ENCODE measurements around the gene RLF.

Gene RLF, protein sequence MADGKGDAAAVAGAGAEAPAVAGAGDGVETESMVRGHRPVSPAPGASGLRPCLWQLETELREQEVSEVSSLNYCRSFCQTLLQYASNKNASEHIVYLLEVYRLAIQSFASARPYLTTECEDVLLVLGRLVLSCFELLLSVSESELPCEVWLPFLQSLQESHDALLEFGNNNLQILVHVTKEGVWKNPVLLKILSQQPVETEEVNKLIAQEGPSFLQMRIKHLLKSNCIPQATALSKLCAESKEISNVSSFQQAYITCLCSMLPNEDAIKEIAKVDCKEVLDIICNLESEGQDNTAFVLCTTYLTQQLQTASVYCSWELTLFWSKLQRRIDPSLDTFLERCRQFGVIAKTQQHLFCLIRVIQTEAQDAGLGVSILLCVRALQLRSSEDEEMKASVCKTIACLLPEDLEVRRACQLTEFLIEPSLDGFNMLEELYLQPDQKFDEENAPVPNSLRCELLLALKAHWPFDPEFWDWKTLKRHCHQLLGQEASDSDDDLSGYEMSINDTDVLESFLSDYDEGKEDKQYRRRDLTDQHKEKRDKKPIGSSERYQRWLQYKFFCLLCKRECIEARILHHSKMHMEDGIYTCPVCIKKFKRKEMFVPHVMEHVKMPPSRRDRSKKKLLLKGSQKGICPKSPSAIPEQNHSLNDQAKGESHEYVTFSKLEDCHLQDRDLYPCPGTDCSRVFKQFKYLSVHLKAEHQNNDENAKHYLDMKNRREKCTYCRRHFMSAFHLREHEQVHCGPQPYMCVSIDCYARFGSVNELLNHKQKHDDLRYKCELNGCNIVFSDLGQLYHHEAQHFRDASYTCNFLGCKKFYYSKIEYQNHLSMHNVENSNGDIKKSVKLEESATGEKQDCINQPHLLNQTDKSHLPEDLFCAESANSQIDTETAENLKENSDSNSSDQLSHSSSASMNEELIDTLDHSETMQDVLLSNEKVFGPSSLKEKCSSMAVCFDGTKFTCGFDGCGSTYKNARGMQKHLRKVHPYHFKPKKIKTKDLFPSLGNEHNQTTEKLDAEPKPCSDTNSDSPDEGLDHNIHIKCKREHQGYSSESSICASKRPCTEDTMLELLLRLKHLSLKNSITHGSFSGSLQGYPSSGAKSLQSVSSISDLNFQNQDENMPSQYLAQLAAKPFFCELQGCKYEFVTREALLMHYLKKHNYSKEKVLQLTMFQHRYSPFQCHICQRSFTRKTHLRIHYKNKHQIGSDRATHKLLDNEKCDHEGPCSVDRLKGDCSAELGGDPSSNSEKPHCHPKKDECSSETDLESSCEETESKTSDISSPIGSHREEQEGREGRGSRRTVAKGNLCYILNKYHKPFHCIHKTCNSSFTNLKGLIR (N-terminal part only)

DNA sequence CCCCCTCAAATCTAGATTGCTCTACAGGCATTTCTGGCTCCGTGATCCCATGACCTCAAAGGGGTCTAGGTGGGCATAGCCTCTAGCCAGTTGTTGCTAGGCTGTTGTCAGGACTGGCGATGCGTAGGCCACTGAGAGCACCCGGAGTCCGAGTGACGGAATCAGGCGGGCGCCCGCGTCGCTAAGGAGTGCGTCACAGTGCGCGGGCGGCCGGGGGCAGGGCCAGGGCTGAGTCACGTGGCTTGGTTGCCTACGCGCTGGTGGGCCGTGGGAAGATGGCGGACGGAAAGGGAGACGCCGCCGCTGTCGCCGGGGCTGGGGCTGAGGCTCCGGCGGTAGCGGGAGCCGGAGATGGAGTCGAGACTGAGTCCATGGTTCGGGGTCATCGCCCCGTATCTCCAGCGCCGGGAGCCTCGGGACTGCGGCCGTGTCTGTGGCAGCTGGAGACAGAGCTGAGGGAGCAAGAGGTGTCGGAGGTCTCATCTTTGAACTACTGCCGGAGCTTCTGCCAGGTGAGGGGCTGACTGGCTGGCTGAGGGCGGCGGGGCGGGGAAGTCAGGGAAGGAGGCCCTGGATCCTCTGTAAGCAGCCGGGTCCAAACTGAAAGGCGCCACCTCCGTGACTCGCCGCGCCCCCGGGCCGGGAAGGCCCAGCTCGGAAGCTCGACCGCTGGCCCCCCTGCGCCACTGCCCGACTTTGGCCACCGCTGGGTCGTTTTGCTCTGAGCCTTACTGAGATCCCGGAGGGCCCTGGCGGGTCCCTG, at the start of gene RLF:
Gene RLF, plus strand, starts transcription at position 263 of the 763 bp plus-strand sequence. Its CDS starts 13 bp downstream, at position 276.
- peak; percentile 95 for DNase-seq

DNA sequence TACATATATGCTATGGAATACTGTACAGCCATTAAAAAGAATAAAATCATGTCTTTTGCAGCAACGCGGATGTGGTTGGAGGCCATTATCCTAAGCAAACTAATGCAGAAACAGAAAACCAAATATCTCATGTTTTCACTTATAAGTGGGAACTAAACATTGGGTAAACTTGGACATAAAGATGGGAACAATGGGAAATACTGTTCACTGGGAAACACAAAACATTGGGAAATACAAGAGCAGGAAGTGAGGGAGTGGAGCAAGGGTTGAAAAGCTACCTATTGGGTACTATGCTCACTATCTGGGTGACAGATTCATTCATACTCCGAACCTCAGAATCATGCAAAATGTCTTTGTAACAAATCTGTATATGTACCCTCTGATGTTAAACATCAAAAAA, 46.8 kb upstream of the RLF start:
- DNase-seq = no peak

DNA sequence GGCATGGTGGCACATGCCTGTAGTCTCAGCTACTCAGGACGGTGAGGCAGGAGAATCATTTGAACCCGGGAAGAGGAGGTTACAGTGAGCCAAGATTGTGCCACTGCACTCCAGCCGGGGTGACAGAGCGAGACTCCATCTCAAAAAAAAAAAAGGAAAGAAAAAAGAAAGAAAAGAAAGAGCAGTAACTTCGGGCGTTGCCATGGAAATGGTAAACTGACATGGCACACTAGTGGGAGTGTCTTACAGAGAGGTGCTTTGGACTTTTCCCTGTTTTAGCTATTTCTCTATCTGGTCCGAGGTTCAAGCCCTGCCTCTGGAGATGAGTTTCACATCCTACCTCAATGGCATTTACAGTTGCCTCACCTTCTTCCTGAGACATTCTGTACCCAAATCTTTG, 41.1 kb upstream of the RLF start:
- no peak for DNase-seq

DNA sequence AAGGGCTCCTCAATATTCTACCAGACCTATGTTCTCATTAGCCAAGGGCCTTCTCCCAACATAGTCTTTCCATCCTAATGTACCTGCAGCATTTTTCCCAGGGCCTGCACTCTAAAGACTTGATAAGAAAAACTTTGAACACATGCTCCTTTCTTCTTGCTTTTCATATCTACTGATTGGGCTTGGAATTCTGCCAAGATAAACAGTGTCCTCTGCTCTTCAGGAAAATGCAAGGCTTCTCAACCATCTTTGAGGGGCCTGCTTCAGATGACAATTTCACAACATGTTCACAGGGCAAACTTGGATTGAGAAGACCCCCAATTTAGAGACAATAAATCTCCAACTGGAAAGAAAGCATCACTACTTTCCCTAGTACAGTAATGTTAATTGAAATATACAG, 38.3 kb upstream of the RLF start:
- DNase-seq = no peak

DNA sequence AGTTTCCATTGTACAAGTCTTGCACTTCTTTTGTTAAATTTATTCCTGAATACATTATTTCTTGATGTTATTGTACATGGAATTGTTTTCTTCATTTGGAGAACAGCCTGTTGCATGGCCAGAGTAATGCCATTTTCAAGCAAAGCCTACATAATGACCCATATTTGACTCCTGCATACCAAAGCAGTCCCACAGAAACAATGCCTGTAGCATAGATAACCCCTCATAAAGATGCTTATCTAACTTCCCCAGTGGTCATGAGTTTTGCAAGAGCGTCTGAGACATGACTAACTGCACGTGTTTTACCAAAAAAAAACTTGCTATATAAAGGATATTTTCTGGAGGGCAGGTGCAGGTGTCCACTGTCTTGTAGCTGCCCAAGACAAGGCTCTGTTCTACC, 30.3 kb upstream of the RLF start:
- no peak for DNase-seq

DNA sequence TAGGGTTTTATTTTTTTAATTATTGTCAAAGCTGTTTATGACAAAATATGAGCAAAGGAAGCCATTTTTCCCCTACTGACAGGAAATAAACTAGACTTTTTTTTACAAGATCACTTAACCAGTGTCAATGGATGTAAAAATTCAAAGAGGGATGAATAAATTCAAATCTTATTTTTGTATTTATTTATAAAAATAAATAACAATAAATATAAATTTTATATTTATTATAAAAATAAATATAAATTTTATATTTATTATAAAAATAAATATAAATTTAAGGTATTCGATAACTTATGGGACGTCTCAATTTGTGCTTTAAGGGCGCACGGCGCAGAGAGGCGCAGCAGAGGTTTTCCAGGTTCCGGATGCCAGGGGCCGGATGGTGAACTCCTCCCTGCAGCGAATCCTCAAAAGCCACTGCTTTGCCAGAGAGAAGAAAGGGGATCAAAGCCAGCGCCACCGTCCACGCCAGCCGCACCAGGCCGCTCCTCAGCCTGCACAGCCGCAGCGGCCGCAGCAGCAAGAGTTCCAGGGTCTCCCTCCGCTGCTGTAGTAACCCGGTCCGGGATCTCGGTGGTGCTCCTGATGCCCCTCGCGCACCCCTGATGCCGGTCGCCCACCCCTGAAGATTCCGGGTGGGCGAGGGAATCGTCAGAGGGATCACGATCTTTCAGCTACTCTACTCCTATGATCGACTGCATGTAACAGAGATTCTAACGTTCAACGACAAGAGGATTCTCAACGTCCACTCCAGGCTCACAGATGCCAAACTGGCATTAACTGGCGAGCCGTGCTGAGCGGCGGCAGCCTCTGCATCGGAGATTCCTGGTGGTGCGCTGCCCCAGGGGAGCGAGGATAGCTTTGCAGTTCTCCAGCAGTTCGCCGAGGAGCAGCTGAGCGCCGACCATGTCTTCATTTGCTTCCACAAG, 28.5 kb upstream of the RLF start:
- DNase-seq = no peak

DNA sequence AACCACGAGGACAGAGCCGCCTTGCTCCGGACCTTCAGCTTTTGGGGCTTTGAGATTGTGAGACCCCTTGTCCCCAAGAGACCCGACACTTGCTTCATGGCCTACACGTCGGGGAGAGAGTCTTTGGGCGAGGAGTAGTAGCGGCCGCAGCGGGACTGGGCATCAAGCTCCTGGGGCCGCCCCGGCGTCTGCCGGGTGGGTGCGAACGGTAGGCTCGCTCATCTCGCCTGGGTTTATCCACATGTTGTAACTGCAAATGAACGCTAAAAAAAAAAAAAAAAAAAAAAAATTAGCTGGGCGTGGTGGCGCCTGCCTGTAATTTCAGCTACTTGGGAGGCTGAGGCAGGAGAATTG, 27.9 kb upstream of the RLF start:
- no peak for DNase-seq

DNA sequence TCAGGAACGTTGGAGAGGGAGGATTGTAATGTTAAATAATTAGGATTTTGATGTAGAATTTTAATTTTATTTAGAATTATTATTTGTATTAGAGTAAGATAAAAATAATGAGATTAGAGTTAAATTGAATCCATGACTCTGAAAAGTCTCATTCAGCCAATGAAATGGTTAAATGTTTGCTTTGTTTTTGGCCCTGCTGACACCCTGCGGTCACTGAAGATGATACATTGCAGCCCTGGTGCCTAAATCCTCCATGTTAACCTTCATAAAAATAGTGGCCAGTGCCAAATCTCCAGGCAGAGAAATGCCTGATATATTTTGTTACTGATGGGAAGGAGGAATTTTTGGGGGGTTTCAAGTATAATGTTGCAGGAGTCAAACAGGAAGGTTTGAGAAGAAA, 27.3 kb upstream of the RLF start:
- no peak for DNase-seq

DNA sequence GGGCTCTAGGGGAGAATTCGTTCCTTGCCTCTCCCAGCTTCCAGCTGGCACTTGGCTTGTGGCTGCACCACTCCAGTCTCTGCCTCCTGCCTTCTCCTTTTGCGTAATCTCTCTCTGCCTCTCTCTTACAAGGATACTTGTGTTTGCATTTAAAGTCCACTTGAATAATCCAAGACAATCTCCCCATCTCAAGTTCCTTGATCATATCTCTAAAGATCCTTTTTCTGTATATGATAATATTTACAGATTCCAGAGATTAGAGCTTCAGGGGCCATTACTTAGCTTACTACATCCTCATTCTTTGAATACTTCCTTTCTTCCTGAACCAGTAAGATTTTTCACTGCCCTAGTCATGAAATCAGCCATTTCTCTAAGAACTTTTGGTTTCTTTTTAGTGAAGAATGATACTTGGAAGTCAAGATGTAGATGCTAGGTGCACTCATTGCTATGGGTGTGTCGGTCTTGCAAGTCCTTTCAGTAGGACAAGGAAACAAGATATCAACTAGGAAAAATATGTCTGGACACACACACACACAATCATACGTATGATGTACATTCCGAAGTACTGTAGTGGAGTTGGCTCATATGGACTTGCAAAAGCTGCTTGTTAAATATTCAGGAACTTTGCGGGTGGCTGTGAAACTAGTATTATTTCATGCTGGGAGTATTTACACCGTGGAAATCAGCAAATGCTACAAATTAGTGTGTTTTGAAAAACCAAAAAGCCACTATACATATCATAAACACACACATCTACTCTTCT, 20.8 kb upstream of the RLF start:
- DNase-seq = no peak

DNA sequence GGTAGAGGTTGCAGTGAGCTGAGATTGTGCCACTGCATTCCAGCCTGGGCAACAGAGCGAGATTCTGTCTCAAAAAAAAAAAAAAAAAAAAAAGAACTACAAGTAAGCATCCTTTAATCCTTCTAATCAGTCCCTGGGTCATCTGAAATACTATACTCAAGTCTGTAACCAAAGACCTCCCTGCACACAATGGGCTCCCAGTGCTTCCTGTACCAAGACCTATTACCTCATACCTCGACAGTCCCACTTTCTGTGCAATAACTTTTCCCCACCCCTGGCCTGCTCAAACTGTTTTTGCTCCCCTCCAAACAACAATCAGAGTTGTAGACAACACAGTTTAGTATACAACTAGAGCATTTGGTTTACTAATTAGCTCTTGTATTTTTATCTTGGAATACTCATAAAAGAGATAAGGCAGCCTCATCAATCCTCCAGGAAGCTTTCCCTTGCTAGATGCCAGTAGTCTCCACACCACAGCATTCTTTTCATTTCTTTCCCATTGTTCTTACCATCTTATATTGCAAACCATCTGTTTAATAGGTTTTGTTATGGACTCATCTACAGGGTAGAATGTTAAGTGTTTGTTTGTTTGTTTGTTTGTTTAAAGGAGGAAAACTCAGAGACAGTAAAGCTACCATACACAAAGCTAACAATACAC, 19.2 kb upstream of the RLF start:
- no peak for DNase-seq

DNA sequence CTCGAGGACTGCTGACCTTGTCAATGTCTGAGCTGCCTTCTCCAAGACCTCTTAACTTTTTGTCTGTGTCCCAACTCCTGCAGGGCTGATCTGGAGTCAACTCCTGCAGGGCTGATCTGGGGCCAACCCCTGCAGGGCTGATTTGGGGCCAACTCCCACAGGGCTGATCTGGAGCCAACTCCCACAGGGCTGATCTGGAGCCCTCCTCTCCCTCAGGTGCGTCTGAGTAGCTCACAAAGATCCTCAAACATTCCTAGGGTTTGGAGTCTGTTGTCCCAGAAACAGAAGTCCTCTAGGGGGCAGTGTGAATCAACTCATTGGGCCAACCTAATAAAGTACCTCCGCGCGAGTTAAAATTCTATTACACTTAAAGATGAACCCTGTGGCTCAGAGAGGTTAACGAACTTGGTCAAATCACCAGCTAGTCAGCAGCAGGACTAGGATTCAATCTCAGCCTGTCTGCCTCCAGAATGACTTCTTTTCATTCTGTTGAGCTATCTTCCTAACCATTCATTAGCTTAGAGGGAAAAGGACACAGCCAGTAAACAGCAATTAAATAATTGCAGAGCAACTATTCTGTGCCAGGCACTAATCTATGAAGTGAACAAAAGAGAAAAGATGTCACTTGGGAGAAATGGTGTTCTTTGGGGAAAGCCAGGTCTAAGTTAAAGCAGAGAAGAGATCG, 17.2 kb upstream of the RLF start:
- peak; percentile 69 for DNase-seq

DNA sequence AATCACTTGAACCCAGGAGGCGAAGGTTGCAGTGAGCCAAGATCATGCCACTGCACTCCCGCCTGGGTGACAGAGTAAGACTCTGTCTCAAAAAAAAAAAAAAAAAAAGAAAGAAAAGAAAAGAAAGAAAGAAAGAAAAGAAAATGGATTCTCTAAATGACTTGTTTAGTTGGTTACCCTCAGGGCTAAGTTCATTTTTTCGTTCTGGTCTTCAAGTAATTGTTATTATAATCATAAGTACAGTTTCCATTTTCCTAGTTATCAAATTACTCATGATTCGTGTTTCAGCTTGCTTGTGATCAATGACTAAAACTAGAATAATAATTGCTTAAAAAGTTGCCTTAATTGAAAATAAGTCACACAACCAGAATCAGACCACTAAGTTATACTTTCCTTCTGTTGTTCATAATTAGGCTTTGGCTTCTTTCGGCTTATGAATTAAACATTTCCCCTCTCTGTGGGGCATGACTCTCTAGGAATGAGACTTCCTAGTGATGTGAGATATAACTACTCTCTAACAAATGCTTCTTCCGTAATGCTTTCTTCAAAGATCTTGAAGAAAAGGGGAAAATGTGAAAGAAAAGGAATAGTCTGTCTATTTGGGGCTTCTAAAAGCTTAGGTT, 9.6 kb upstream of the RLF start:
- DNase-seq = no peak

DNA sequence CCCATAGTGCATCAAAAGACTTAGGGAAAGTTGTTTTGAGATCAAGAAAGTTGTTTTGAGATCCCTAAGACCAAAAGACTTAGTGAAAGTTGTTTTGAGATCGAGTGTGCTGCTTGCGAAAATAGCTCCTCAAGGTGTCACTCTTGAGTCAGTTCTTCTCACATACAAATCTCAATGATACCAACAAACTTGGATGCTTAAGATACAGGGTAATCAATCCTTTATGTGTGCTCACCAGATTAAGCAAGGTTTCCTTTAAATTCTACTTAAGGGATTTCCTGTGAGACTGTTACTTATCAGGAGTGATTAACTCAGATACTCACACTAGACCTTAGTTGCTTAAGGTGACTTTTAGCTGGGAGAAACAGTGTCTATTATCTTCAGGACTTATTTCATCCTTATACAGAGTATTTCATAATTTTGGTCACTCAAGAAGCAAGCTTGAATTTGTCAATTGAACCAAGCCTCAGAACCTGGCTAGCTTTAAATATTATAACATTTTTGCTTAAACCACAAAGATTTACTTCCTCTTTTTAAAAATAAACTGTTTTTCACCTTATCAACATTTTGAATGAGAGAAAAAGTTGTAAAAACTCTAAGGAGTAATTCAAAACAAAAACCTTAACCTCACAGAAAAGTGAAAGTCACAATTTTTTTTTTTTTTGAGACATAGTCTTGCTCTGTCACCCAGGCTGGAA, 8.0 kb upstream of the RLF start:
- peak; percentile 62 for DNase-seq

DNA sequence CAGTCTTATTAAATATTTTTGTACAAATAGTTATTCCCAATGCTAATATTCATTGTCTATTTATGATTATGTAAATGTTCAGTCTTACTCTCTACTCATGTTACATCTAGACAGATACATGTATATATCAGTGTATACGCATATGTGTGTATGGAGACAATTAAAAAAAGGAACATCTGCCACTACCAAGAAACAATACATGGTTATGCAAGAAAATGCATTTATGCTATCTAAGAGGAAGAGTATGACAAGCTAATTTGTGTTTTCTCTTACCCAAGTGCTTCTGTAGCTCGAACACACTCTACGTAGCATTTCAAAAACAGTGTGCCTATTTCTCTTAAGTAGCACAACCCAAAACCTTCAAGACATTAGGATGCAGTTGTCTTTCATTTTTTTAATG, 6.1 kb upstream of the RLF start:
- no peak for DNase-seq

DNA sequence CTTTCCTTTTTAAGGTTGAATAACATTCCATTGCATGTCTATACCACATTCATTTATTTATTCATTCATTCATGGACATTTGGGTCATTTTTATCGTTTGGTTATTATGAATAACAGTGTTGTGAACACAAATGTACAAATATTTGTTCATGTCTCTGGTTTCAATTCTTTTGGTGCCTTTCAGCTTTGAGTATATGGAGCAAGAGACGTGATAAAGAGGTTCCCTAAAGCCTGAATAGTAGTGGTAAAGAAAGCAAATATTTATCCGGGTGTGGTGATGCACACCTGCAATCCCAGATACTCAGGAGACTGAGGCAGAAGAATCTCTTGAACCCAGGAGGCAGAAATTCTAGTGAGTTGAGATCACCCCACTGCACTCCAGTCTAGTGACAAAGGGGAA, 5.3 kb upstream of the RLF start:
- DNase-seq = no peak

DNA sequence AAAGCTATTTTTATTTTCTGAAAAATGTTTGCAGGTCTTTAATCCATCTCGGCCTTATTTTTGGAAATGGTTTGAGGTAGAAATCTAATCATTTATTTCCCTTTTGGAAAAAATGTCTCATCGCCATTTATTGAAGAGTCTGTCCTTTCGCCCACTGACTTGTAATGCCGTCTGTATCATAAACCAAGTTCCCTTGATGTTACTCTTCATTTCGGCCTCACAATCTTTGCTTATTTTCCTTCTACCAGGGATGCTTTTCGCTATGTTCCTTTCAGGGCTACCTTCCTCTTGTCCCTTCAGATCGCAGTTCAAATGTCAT, 422 bp upstream of the RLF start:
- DNase-seq = no peak

DNA sequence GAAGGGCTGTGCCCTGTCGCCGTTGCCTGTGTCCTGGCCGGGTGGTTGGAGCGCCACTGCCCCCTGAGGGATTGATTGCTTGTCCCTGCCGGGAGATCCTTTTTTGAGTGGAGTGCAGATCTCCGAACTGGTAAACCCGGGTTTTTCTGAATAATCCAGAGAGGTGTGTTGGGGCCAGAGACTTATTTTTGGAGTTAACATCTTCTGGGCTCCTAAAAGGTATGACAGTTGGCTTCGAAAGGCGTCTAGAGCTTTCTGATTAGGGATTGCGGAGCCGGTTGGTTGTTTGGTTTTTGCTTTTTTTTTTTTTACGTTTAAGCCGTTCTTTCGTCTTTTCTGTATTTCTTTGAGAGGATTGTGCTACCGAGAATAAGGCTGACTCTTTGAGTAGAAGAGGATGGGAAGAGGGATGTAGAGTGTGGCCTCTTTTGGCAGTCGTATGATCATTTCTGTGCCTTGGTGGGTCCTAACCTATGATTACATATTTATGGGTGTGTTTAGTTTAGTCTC, 756 bp downstream of the RLF start:
- peak; percentile 31 for DNase-seq
